K562 (cell line): Measurements from ENCODE around the gene SRPK1. TPM values are rescaled to one million over a fixed set of nuclear protein-coding genes. Genes with fewer than 3 reads are reported as not detected.

Source experiments
- ATAC-seq: fragments of 200-7000 bp; cut with Tn5 transposase; 3 replicates; pipeline ENCODE4 v1.9.1; 2020; ENCODE audit warnings: moderate library complexity
- BruUV-seq: library from RNA; stranded (reverse); fragments of 400-500 nt; replicated peaks from 2 replicates; lab custom pipeline; 2021; lab: Mats Ljungman, UMichigan
- CTCF ChIA-PET: fragments of 300-600 bp; formaldehyde crosslinking; extraction: SDS; loops from one replicate; lab custom pipeline; 2021; ENCODE audit warnings: low intra/inter-chr PET ratio; lab: Yijun Ruan, JAX
- POLR2A ChIA-PET: fragments of 300-600, 350-650 bp; sonication (Branson Sonifier 250); formaldehyde crosslinking; extraction: SDS; loops from one replicate; lab custom pipeline; 2021; ENCODE audit warnings: antibody characterized with exemption, inconsistent platforms; lab: Yijun Ruan, JAX
- DNase-seq, 4 experiments: peaks; one replicate each; pipeline versions ENCODE4 v3.0.0 to v3.0.0-alpha.2; 2011 to 2018; ENCODE audit warnings: low spot score in 3 of 4, mixed read lengths in 3 of 4; ENCODE audit errors: extremely low read depth in 1 of 4
- FAIRE-seq: peaks from 2 replicates; lab custom pipeline; 2011; peaks lifted over from hg19 to GRCh38; lab: Jason Lieb, UNC
- H2AFZ ChIP-seq: 2 replicates; pipeline ENCODE4 v1.6.0; 2011; ENCODE audit warnings: low read depth, low read length, control low read depth, inconsistent platforms
- H3K27ac ChIP-seq: fragments of 200-600 bp; 3 replicates; pipeline ENCODE4 v1.8.0; 2011; ENCODE audit warnings: low read depth, mild to moderate bottlenecking, control low read depth, inconsistent platforms, low read length, moderate library complexity, mixed read lengths; ENCODE audit errors: extremely low read depth
- H3K27me3 ChIP-seq, 2 experiments: fragments of 300-600 bp in 1 of 2; 2 replicates in 1 of 2; 3 replicates in 1 of 2; pipeline versions ENCODE4 v1.6.0 to v1.8.0; 2011; ENCODE audit warnings: inconsistent platforms in 2 of 2, low read length in 2 of 2, mild to moderate bottlenecking in 1 of 2, mixed read lengths in 1 of 2, moderate library complexity in 1 of 2; ENCODE audit not compliant: control insufficient read depth in 2 of 2, insufficient read depth in 2 of 2
- H3K36me3 ChIP-seq: fragments of 300-600 bp; 3 replicates; pipeline ENCODE4 v1.8.0; 2011; ENCODE audit warnings: mild to moderate bottlenecking, low read length, inconsistent platforms; ENCODE audit not compliant: control insufficient read depth, insufficient read depth
- H3K4me1 ChIP-seq, 2 experiments: fragments of 200-600 bp in 1 of 2; replicated peaks in 1 of 2; 2 replicates in 1 of 2; 3 replicates in 1 of 2; pipeline versions ENCODE4 v1.5.1 to v1.8.0; 2011; ENCODE audit warnings: inconsistent platforms in 2 of 2, low read length in 2 of 2, mild to moderate bottlenecking in 1 of 2, mixed read lengths in 1 of 2, moderate library complexity in 1 of 2; ENCODE audit not compliant: control insufficient read depth in 2 of 2, insufficient read depth in 2 of 2
- H3K4me2 ChIP-seq: 2 replicates; pipeline ENCODE4 v1.6.1; 2011; ENCODE audit warnings: low read length, control low read depth, inconsistent platforms, mixed read lengths; ENCODE audit not compliant: insufficient read depth
- H3K4me3 ChIP-seq: fragments of 200-600 bp; sonication (generic), shearing (Covaris generic); 2 replicates; pipeline ENCODE4 v1.5.1; 2016; ENCODE audit warnings: control low read depth, inconsistent platforms
- H3K79me2 ChIP-seq: fragments of 200-600 bp; 3 replicates; pipeline ENCODE4 v1.8.0; 2011; ENCODE audit warnings: low read length, inconsistent platforms; ENCODE audit not compliant: control insufficient read depth, insufficient read depth
- H3K9ac ChIP-seq, 2 experiments: 2 replicates each; pipeline versions ENCODE4 v1.6.0 to v1.6.1; 2011; ENCODE audit warnings: low read depth in 2 of 2, low read length in 2 of 2, control low read depth in 1 of 2, inconsistent platforms in 1 of 2, mild to moderate bottlenecking in 1 of 2, mixed read lengths in 1 of 2; ENCODE audit not compliant: insufficient read depth in 1 of 2
- H3K9me1 ChIP-seq: one replicate; pipeline ENCODE4 v1.6.0; 2011; ENCODE audit warnings: inconsistent platforms, mild to moderate bottlenecking, low read length, moderate library complexity; ENCODE audit not compliant: control insufficient read depth, insufficient read depth
- H3K9me3 ChIP-seq: replicated peaks from 2 replicates; pipeline ENCODE4 v1.5.1; 2011; ENCODE audit warnings: low read depth, low read length, inconsistent platforms; ENCODE audit not compliant: control insufficient read depth, insufficient read depth
- H4K20me1 ChIP-seq: replicated peaks from 2 replicates; pipeline ENCODE4 v1.6.1; 2011; ENCODE audit warnings: low read length, inconsistent platforms, mixed read lengths; ENCODE audit not compliant: control insufficient read depth, insufficient read depth
- NR2F6 ChIP-seq: fragments of 450-650 bp; formaldehyde crosslinking; IDR thresholded peaks from 2 replicates; pipeline ENCODE4 v1.4.0; 2020; ENCODE audit warnings: mild to moderate bottlenecking
- PTTG1 ChIP-seq: fragments of 450-650 bp; IDR thresholded peaks from 2 replicates; pipeline ENCODE4 v1.6.1; 2016; ENCODE audit warnings: low read depth, mild to moderate bottlenecking, missing genetic modification characterization, missing compliant biosample characterization
- TBL1XR1 ChIP-seq, 2 experiments: IDR thresholded peaks; 2 replicates each; pipeline ENCODE4 v1.6.1; 2012; ENCODE audit warnings: improper control_type of control experiment in 2 of 2, low read length in 2 of 2, mild to moderate bottlenecking in 1 of 2
- TCF3 ChIP-seq: sonication (generic); formaldehyde crosslinking; IDR thresholded peaks from 2 replicates; pipeline ENCODE4 v1.4.0; 2020; ENCODE audit warnings: mild to moderate bottlenecking, missing genetic modification reagents
- ZNF41 ChIP-seq: fragments of 250-450 bp; sonication (Bioruptor Pico); conservative IDR thresholded peaks from 2 replicates; pipeline ENCODE4 v1.4.0; 2020; ENCODE audit warnings: mild to moderate bottlenecking
- whole genome bisulfite sequencing: fragments of 100-300 bp; shearing (Covaris generic); methylation state at CpG from one replicate; pipeline ENCODE4 v1.1.6; 2016; ENCODE audit warnings: low coverage, mixed read lengths; ENCODE audit not compliant: insufficient coverage; ENCODE audit errors: missing lambda C conversion rate; 5-methylcytosine and 5-hydroxymethylcytosine counted together
- in situ Hi-C: fragments of 300-500 bp; cut with MboI; formaldehyde crosslinking; loops from 4 replicates; pipeline ENCODE4 v1.15.0; 2018; ENCODE audit warnings: inconsistent platforms, mixed read lengths
- intact Hi-C: fragments of 100-400 bp; cut with micrococcal nuclease; formaldehyde crosslinking; loops from 2 replicates; pipeline ENCODE4 v1.14.2; 2022
- polyA plus RNA-seq, 8 experiments: library from polyadenylated mRNA; depleted of rRNA in 4 of 8; stranded (reverse) in 5 of 8; unstranded in 3 of 8; fragments of >200 nt; fragmentation: Nextera tagmentation in 2 of 8; fragmentation: Illumina TruSeq in 1 of 8; extraction: Ambion mirVana in 2 of 8; extraction: Trizol in 1 of 8; gene quantifications; 2 replicates each; pipeline versions ENCODE4 v1.2.1 to v1.2.3, GENCODE V29; 2011 to 2014; ENCODE audit warnings: inconsistent platforms in 1 of 8, missing spikeins in 1 of 8
- total RNA-seq, 7 experiments: library from RNA; depleted of rRNA in 6 of 7; stranded (reverse); fragments of >200 nt in 6 of 7; fragmentation: Illumina TruSeq in 2 of 7; extraction: Trizol in 2 of 7; gene quantifications; 2 replicates each; pipeline versions ENCODE4 v1.2.1 to v1.2.3, GENCODE V29; 2011 to 2021; ENCODE audit warnings: low replicate concordance in 1 of 7
- TF ChIP-seq, protein P1 (sequence below): fragments of 200-800 bp; sonication (Bioruptor generic); IDR thresholded peaks from 2 replicates; pipeline ENCODE4 v1.6.1; 2016; ENCODE audit warnings: missing genetic modification characterization, missing compliant biosample characterization
- TF ChIP-seq, protein P2 (sequence below): fragments of 450-650 bp; IDR thresholded peaks from 2 replicates; pipeline ENCODE4 v1.6.1; 2016; ENCODE audit warnings: missing biosample characterization, missing genetic modification characterization

SRPK1 gene
- total and polyA plus RNA-seq, 9 of the 15 experiments (the other 6 are each of a cell fraction or from before 2014, with no cell fraction given) = 99.6 to 185 (median 159) TPM

DNA sequence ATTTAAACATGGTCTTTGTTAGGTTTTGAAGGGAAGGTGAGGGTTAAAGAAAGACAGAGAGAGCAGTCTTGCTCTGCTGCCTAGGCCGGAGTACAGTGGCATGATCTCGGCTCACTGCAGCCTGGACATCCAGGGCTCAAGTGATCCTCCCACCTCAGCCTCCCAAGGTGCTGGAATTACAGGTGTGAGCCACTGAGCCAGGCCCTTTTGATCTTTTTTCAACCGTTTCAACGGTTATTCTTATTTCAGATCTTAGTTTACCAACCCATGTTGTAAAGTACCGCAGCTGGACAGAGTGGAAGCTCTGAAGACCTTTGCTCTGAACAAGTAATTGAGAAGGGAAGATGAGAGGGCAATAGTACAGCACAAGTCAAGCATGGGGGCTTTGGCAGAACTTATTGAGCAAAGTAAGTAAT, 1.2 kb upstream of the SRPK1 start:
- no peak for TF ChIP-seq TCF3 (CRISPR knock-in tag)
- TF ChIP-seq, protein P1, sequence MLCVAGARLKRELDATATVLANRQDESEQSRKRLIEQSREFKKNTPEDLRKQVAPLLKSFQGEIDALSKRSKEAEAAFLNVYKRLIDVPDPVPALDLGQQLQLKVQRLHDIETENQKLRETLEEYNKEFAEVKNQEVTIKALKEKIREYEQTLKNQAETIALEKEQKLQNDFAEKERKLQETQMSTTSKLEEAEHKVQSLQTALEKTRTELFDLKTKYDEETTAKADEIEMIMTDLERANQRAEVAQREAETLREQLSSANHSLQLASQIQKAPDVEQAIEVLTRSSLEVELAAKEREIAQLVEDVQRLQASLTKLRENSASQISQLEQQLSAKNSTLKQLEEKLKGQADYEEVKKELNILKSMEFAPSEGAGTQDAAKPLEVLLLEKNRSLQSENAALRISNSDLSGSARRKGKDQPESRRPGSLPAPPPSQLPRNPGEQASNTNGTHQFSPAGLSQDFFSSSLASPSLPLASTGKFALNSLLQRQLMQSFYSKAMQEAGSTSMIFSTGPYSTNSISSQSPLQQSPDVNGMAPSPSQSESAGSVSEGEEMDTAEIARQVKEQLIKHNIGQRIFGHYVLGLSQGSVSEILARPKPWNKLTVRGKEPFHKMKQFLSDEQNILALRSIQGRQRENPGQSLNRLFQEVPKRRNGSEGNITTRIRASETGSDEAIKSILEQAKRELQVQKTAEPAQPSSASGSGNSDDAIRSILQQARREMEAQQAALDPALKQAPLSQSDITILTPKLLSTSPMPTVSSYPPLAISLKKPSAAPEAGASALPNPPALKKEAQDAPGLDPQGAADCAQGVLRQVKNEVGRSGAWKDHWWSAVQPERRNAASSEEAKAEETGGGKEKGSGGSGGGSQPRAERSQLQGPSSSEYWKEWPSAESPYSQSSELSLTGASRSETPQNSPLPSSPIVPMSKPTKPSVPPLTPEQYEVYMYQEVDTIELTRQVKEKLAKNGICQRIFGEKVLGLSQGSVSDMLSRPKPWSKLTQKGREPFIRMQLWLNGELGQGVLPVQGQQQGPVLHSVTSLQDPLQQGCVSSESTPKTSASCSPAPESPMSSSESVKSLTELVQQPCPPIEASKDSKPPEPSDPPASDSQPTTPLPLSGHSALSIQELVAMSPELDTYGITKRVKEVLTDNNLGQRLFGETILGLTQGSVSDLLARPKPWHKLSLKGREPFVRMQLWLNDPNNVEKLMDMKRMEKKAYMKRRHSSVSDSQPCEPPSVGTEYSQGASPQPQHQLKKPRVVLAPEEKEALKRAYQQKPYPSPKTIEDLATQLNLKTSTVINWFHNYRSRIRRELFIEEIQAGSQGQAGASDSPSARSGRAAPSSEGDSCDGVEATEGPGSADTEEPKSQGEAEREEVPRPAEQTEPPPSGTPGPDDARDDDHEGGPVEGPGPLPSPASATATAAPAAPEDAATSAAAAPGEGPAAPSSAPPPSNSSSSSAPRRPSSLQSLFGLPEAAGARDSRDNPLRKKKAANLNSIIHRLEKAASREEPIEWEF = 0 out of 2 replicates have a peak, but pooled peaks have one; percentile 46
- TF ChIP-seq TBL1XR1 (IDR thresholded peaks at IDR 0.05; ENCODE audit: low read length in 2 of 2) = no peak
- TF ChIP-seq PTTG1 (tag) = 0 out of 2 replicates have a peak, but pooled peaks have one; percentile 1
- TF ChIP-seq ZNF41 (CRISPR knock-in tag) = no peak
- no peak for TF ChIP-seq NR2F6 (CRISPR knock-in tag)
- TF ChIP-seq, protein P2, sequence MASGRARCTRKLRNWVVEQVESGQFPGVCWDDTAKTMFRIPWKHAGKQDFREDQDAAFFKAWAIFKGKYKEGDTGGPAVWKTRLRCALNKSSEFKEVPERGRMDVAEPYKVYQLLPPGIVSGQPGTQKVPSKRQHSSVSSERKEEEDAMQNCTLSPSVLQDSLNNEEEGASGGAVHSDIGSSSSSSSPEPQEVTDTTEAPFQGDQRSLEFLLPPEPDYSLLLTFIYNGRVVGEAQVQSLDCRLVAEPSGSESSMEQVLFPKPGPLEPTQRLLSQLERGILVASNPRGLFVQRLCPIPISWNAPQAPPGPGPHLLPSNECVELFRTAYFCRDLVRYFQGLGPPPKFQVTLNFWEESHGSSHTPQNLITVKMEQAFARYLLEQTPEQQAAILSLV (tag) = no peak
- FAIRE-seq = no peak
- DNase-seq = peak in 1 of 4 experiments; percentile 41
- peaks cover 25% of the 10 kb centered on the region for H3K36me3 ChIP-seq
- 10% methylated on average over 5 of the region's 5 CpGs for WGBS
- no peaks in the 10 kb centered on the region for H3K9me3 ChIP-seq
- no peaks in the 10 kb centered on the region for H3K9me1 ChIP-seq
- H3K27ac ChIP-seq = peak overlapping the region; percentile 85; the same call in 1 of the 3 replicates
- peak overlapping the region; percentile 80 to 86 for H3K9ac ChIP-seq
- H3K4me3 ChIP-seq = peak overlapping the region; percentile 69
- peak overlapping the region; percentile 93 for H2AFZ ChIP-seq
- no peaks in the 10 kb centered on the region for H3K27me3 ChIP-seq
- intact Hi-C loops (no loop called here), in situ Hi-C loops (no loop called here)
- BruUV-seq = no TSS peak
- H3K4me1 ChIP-seq = peaks cover 10 to 13% of the 10 kb centered on the region in 2 experiments; a peak in 4 of 5 replicates
- peaks cover 57% of the 10 kb centered on the region for H3K79me2 ChIP-seq
- ChIA-PET CTCF (interaction anchor here (0.7 kb wide), 1 partner anchor 472 kb away, joined by 3 read pairs; no protein-coding TSS in a partner anchor), POLR2A (interaction anchor here (0.6 to 1.8 kb wide), 8 partner anchors 8 to 804 kb away, joined by 3 to 7 read pairs (median 3); no protein-coding TSS in a partner anchor)
- H3K4me2 ChIP-seq = peak overlapping the region; percentile 90
- ATAC-seq = peak; percentile 18; the same call in 1 of the 3 replicates
- H4K20me1 ChIP-seq = peaks cover 16% of the 10 kb centered on the region
